Measurements from ENCODE around the gene DOCK4.

Gene DOCK4

GRCh38 chr7:111744501-111745155, 461.6 kb downstream of the DOCK4 start:
- DNase-seq = no peak

GRCh38 chr7:111743244-111743847, 462.9 kb downstream of the DOCK4 start:
- DNase-seq = no peak

- DNase-seq = peak; percentile 77
Measured at GRCh38 chr7:111741811-111742240, 464.4 kb downstream of the DOCK4 start.

- DNase-seq = no peak
Measured at GRCh38 chr7:111740942-111741341, 465.3 kb downstream of the DOCK4 start.

GRCh38 chr7:111736552-111736874, 469.7 kb downstream of the DOCK4 start:
- no peak for DNase-seq

- DNase-seq = peak; percentile 65
Measured at GRCh38 chr7:111735661-111736551, 470.3 kb downstream of the DOCK4 start.

- no peak for DNase-seq
Measured at GRCh38 chr7:111734954-111735660, 471.1 kb downstream of the DOCK4 start.

- no peak for DNase-seq
Measured at GRCh38 chr7:111732923-111733322, 473.3 kb downstream of the DOCK4 start.

- DNase-seq = peak; percentile 40
Measured at GRCh38 chr7:111730476-111731300, 475.5 kb downstream of the DOCK4 start.

- DNase-seq = no peak
Measured at GRCh38 chr7:111730057-111730456, 476.1 kb downstream of the DOCK4 start.

GRCh38 chr7:111729483-111729882, 476.7 kb downstream of the DOCK4 start:
- no peak for DNase-seq

- no peak for DNase-seq
Measured at GRCh38 chr7:111728635-111728995, 477.6 kb downstream of the DOCK4 start.

GRCh38 chr7:111727905-111728634, 478.1 kb downstream of the DOCK4 start:
- no peak for DNase-seq

- no peak for DNase-seq
Measured at GRCh38 chr7:111718886-111719285, 487.3 kb downstream of the DOCK4 start.

GRCh38 chr7:111711426-111712065, 494.7 kb downstream of the DOCK4 start:
- DNase-seq = no peak

GRCh38 chr7:111710839-111711380, 495.3 kb downstream of the DOCK4 start:
- DNase-seq = no peak

GRCh38 chr7:111708072-111708471, 498.1 kb downstream of the DOCK4 start:
- no peak for DNase-seq

GRCh38 chr7:111705807-111706206, 500.4 kb downstream of the DOCK4 start:
- DNase-seq = no peak

GRCh38 chr7:111697771-111698170, 508.4 kb downstream of the DOCK4 start:
- no peak for DNase-seq

- no peak for DNase-seq
Measured at GRCh38 chr7:111694376-111694775, 511.8 kb downstream of the DOCK4 start.
